IMR-90 (cell line): ENCODE data around the gene FGFR4. TPM values are rescaled to one million over a fixed set of nuclear protein-coding genes. Genes with fewer than 3 reads are reported as not detected.

Experiments used
- ATAC-seq: fragments of 200-7000 bp; cut with Tn5 transposase; 2 replicates; pipeline ENCODE4 v1.9.1; 2020; ENCODE audit warnings: low read depth, mild to moderate bottlenecking, moderate library complexity
- BruUV-seq: library from RNA; stranded (reverse); fragments of 400-500 nt; replicated peaks from 2 replicates; lab custom pipeline; 2021; lab: Mats Ljungman, UMichigan
- CTCF ChIA-PET: fragments of 300-600 bp; formaldehyde crosslinking; extraction: SDS; loops from one replicate; lab custom pipeline; 2021; ENCODE audit warnings: antibody characterized with exemption; lab: Yijun Ruan, JAX
- POLR2A ChIA-PET: fragments of 300-600 bp; sonication (Branson Sonifier 250); formaldehyde crosslinking; loops from one replicate; lab custom pipeline; 2022; ENCODE audit warnings: antibody characterized with exemption; ENCODE audit not compliant: unreplicated experiment; lab: Charles Lee
- DNase-seq: peaks from one replicate; pipeline ENCODE4 v3.0.0; 2013
- H2AFZ ChIP-seq: replicated peaks from 2 replicates; pipeline ENCODE3; 2013; ENCODE audit warnings: low read length, mild to moderate bottlenecking; ENCODE audit not compliant: poor library complexity
- H2AK5ac ChIP-seq: 2 replicates; pipeline ENCODE4 v1.6.1; 2013; ENCODE audit warnings: low read depth, low read length, inconsistent platforms
- H2AK9ac ChIP-seq: replicated peaks from 2 replicates; pipeline ENCODE3; 2013; ENCODE audit warnings: mild to moderate bottlenecking, low read depth, low read length, moderate library complexity; ENCODE audit not compliant: poor library complexity
- H2BK120ac ChIP-seq: 2 replicates; pipeline ENCODE4 v1.6.1; 2013; ENCODE audit warnings: low read depth, low read length, inconsistent platforms
- H2BK15ac ChIP-seq: 3 replicates; pipeline ENCODE4 v1.6.1; 2013; ENCODE audit warnings: low read depth, low read length, inconsistent platforms
- H2BK20ac ChIP-seq: 2 replicates; pipeline ENCODE4 v1.6.1; 2013; ENCODE audit warnings: low read depth, mild to moderate bottlenecking, inconsistent platforms, low read length, moderate library complexity
- H2BK5ac ChIP-seq: 2 replicates; pipeline ENCODE4 v1.6.1; 2013; ENCODE audit warnings: mild to moderate bottlenecking, low read depth, low read length, inconsistent platforms; ENCODE audit not compliant: poor library complexity, severe bottlenecking
- H3K14ac ChIP-seq: replicated peaks from 2 replicates; pipeline ENCODE4 v1.6.1; 2013; ENCODE audit warnings: low read depth, low read length, inconsistent platforms
- H3K18ac ChIP-seq: 2 replicates; pipeline ENCODE4 v1.6.1; 2013; ENCODE audit warnings: low read depth, low read length, control low read depth
- H3K23ac ChIP-seq: 2 replicates; pipeline ENCODE4 v1.6.1; 2013; ENCODE audit warnings: low read depth, low read length, inconsistent platforms
- H3K27ac ChIP-seq: 2 replicates; pipeline ENCODE4 v1.5.1; 2013; ENCODE audit warnings: mild to moderate bottlenecking, control low read depth, low read length; ENCODE audit not compliant: insufficient read depth
- H3K27me3 ChIP-seq: 2 replicates; pipeline ENCODE4 v1.6.1; 2013; ENCODE audit warnings: low read length; ENCODE audit not compliant: control insufficient read depth, insufficient read depth
- H3K36me3 ChIP-seq: 2 replicates; pipeline ENCODE4 v1.6.1; 2013; ENCODE audit warnings: low read length, mixed read lengths; ENCODE audit not compliant: control insufficient read depth, insufficient read depth
- H3K4ac ChIP-seq: 2 replicates; pipeline ENCODE4 v1.6.1; 2013; ENCODE audit warnings: low read depth, low read length, inconsistent platforms
- H3K4me1 ChIP-seq: 2 replicates; pipeline ENCODE4 v1.6.1; 2013; ENCODE audit warnings: low read length, mixed read lengths; ENCODE audit not compliant: control insufficient read depth, insufficient read depth
- H3K4me2 ChIP-seq: 2 replicates; pipeline ENCODE4 v1.6.1; 2013; ENCODE audit warnings: low read depth, mild to moderate bottlenecking, control low read depth, low read length, moderate library complexity
- H3K4me3 ChIP-seq: 2 replicates; pipeline ENCODE4 v1.5.1; 2013; ENCODE audit warnings: low read depth, mild to moderate bottlenecking, control low read depth, low read length, moderate library complexity; ENCODE audit not compliant: insufficient read depth
- H3K56ac ChIP-seq: 2 replicates; pipeline ENCODE4 v1.6.1; 2013; ENCODE audit warnings: low read length, inconsistent platforms; ENCODE audit not compliant: insufficient read depth; ENCODE audit errors: extremely low read depth
- H3K79me1 ChIP-seq, 2 experiments: 2 replicates each; pipeline ENCODE4 v1.6.1; 2013; ENCODE audit warnings: low read length in 2 of 2, inconsistent platforms in 1 of 2, low read depth in 1 of 2
- H3K9ac ChIP-seq: 2 replicates; pipeline ENCODE4 v1.6.1; 2013; ENCODE audit warnings: low read depth, low read length, control low read depth
- H3K9me1 ChIP-seq: 2 replicates; pipeline ENCODE4 v1.6.1; 2013; ENCODE audit warnings: low read length, inconsistent platforms; ENCODE audit not compliant: insufficient read depth
- H3K9me3 ChIP-seq: 2 replicates; pipeline ENCODE4 v1.6.1; 2013; ENCODE audit warnings: low read length; ENCODE audit not compliant: control insufficient read depth, insufficient read depth
- H4K20me1 ChIP-seq: 2 replicates; pipeline ENCODE4 v1.6.1; 2013; ENCODE audit warnings: low read length, inconsistent platforms; ENCODE audit not compliant: insufficient read depth
- H4K5ac ChIP-seq: 2 replicates; pipeline ENCODE4 v1.6.1; 2013; ENCODE audit warnings: mild to moderate bottlenecking, low read depth, low read length, control low read depth
- H4K8ac ChIP-seq, 2 experiments: 2 replicates each; pipeline ENCODE4 v1.6.1; 2013; ENCODE audit warnings: low read depth in 2 of 2, low read length in 2 of 2, control low read depth in 1 of 2, inconsistent platforms in 1 of 2
- H4K91ac ChIP-seq: 2 replicates; pipeline ENCODE4 v1.6.1; 2013; ENCODE audit warnings: low read depth, low read length, inconsistent platforms; ENCODE audit not compliant: insufficient read depth
- BHLHE40 ChIP-seq: fragments of 150-350 bp; IDR thresholded peaks from 2 replicates; pipeline ENCODE4 v1.6.1; 2016; ENCODE audit warnings: mild to moderate bottlenecking, low read depth, low read length
- CHD1 ChIP-seq: IDR thresholded peaks from 2 replicates; pipeline ENCODE4 v1.6.1; 2012; ENCODE audit warnings: low read depth, low read length, improper control_type of control experiment
- CTCF ChIP-seq: conservative IDR thresholded peaks from 2 replicates; pipeline ENCODE4 v1.5.1; 2012; ENCODE audit warnings: mild to moderate bottlenecking, low read depth, low read length, improper control_type of control experiment
- ELK1 ChIP-seq: fragments of 150-350 bp; IDR thresholded peaks from 2 replicates; pipeline ENCODE4 v1.6.1; 2016; ENCODE audit warnings: low read depth, mild to moderate bottlenecking, low read length, moderate library complexity, borderline replicate concordance
- FOS ChIP-seq: fragments of 150-350 bp; IDR thresholded peaks from 2 replicates; pipeline ENCODE4 v1.6.1; 2016; ENCODE audit warnings: low read depth, low read length
- MAFK ChIP-seq: IDR thresholded peaks from 2 replicates; pipeline ENCODE4 v1.6.1; 2012; ENCODE audit warnings: low read depth, low read length, improper control_type of control experiment
- MAZ ChIP-seq: IDR thresholded peaks from 2 replicates; pipeline ENCODE4 v1.6.1; 2012; ENCODE audit warnings: low read depth, mild to moderate bottlenecking, low read length, improper control_type of control experiment, moderate library complexity, borderline replicate concordance
- NFE2L2 ChIP-seq: fragments of 150-350 bp; IDR thresholded peaks from 2 replicates; pipeline ENCODE4 v1.6.1; 2016; ENCODE audit warnings: low read depth, mild to moderate bottlenecking, low read length
- POLR2A ChIP-seq: IDR thresholded peaks from 2 replicates; pipeline ENCODE4 v1.6.1; 2012; ENCODE audit warnings: mild to moderate bottlenecking, low read depth, low read length
- RAD21 ChIP-seq: IDR thresholded peaks from 2 replicates; pipeline ENCODE4 v1.6.1; 2012; ENCODE audit warnings: low read length, improper control_type of control experiment
- SMC3 ChIP-seq: fragments of 150-350 bp; IDR thresholded peaks from 2 replicates; pipeline ENCODE4 v1.6.1; 2016; ENCODE audit warnings: low read depth, mild to moderate bottlenecking, antibody characterized with exemption, low read length, moderate library complexity
- USF2 ChIP-seq: fragments of 150-350 bp; IDR thresholded peaks from 2 replicates; pipeline ENCODE4 v1.6.1; 2017; ENCODE audit warnings: mild to moderate bottlenecking, antibody characterized with exemption, low read length, low read depth
- WGBS, 2 experiments: methylation state at CpG; one replicate each; pipeline versions ENCODE4 v1.1.5 to v1.1.7; 2013; ENCODE audit warnings: missing lambda C conversion rate in 2 of 2; ENCODE audit not compliant: insufficient read length in 1 of 2; ENCODE audit errors: extremely low coverage in 2 of 2; 5-methylcytosine and 5-hydroxymethylcytosine counted together
- dilution Hi-C: fragments of 300-500 bp; cut with HindIII; formaldehyde crosslinking; loops from one replicate; pipeline ENCODE4 v1.14.3; 2018; ENCODE audit warnings: low sequenced_read_pairs; ENCODE audit not compliant: unreplicated experiment
- in situ Hi-C: fragments of 300-500 bp; cut with MboI; formaldehyde crosslinking; loops from 3 replicates; pipeline ENCODE4 v1.14.3; 2019; ENCODE audit warnings: low sequenced_read_pairs, inconsistent platforms, mixed read lengths
- intact Hi-C: fragments of 100-400 bp; cut with micrococcal nuclease; formaldehyde crosslinking; loops from 2 replicates; pipeline ENCODE4 v1.10.0; 2022
- polyA plus RNA-seq, 3 experiments: library from polyadenylated mRNA; depleted of rRNA; stranded (reverse); fragments of >200 nt; gene quantifications; 2 replicates each; pipeline ENCODE4 v1.2.3, GENCODE V29; 2012; ENCODE audit warnings: low replicate concordance in 1 of 3
- total RNA-seq: library from RNA; depleted of rRNA; stranded (reverse); fragments of >200 nt; gene quantifications from 2 replicates; pipeline ENCODE4 v1.2.3, GENCODE V29; 2012

Gene FGFR4
- total and polyA plus RNA-seq, 2 of the 4 experiments (the other 2 are of a cell fraction): 0.90 to 2.4 TPM

GRCh38 chr5:177071666-177072385 lies 14.9 kb upstream of the FGFR4 start:
- ATAC-seq: peak; percentile 97
- peak; percentile 81 for DNase-seq
- no peak overlapping the region for H3K23ac ChIP-seq
- intact Hi-C loops (loop anchor here (1.0 kb wide), 1 partner anchor 39 kb away; no protein-coding TSS in a partner anchor), in situ Hi-C loops (loop anchor here (5.0 kb wide), 1 partner anchor 40 kb away; no protein-coding TSS in a partner anchor), dilution Hi-C loops (no loop called here)
- TF ChIP-seq NFE2L2 (no peak), MAZ (no peak), SMC3 (peak; percentile 70), CTCF (peak; percentile 83), FOS (no peak), BHLHE40 (no peak), CHD1 (no peak), ELK1 (no peak), MAFK (no peak), POLR2A (no peak), RAD21 (peak; percentile 59), USF2 (no peak)
- H3K9me1 ChIP-seq: no peaks in the 10 kb centered on the region
- no peak overlapping the region for H2BK15ac ChIP-seq
- ChIA-PET CTCF (interaction anchor here (0.6 to 4.0 kb wide), 13 partner anchors 12 to 411 kb away, joined by 3 to 43 read pairs (median 4); partner anchors contain the start of gene FGFR4), POLR2A (no interaction called here)
- BruUV-seq: no TSS peak
- no peak overlapping the region for H4K5ac ChIP-seq
- H3K9ac ChIP-seq: 0 out of 2 replicates have a peak overlapping the region, but pooled peaks have one; percentile 16
- H3K4ac ChIP-seq: peak overlapping the region; percentile 55; the same call in 1 of the 2 replicates
- no peaks in the 10 kb centered on the region for H3K27me3 ChIP-seq
- H3K56ac ChIP-seq: no peak overlapping the region
- H3K4me2 ChIP-seq: peak overlapping the region; percentile 61
- H2BK120ac ChIP-seq: no peak overlapping the region
- H4K91ac ChIP-seq: no peak overlapping the region
- no peak overlapping the region for H3K4me3 ChIP-seq
- peak overlapping the region; percentile 79 for H2AFZ ChIP-seq
- no peak overlapping the region for H4K8ac ChIP-seq
- H2BK5ac ChIP-seq: no peak overlapping the region
- 33% methylated on average over 3 of the region's 6 CpGs; no CpG with 5 or more reads in 1 of the 2 experiments for WGBS, 2 experiments
- H4K20me1 ChIP-seq: no peaks in the 10 kb centered on the region; the same call in 1 of the 2 replicates
- no peak overlapping the region for H2AK5ac ChIP-seq
- peaks cover 4% of the 10 kb centered on the region; the same call in 1 of the 2 replicates for H3K36me3 ChIP-seq
- H3K79me1 ChIP-seq: no peaks in the 10 kb centered on the region
- H3K4me1 ChIP-seq: peaks cover 5% of the 10 kb centered on the region; the same call in 1 of the 2 replicates
- H3K27ac ChIP-seq: no peak overlapping the region
- H2AK9ac ChIP-seq: no peak overlapping the region
- H3K14ac ChIP-seq: no peak overlapping the region
- no peak overlapping the region for H2BK20ac ChIP-seq
- no peak overlapping the region for H3K18ac ChIP-seq
- H3K9me3 ChIP-seq: no peaks in the 10 kb centered on the region
